ENCODE data around the gene ZNF555.
"Not testable (repeated sequence)": the region's sequence is repeated elsewhere in the genome, so short reads cannot be mapped to it uniquely, and the experiment has no call there.

Gene ZNF555

DNA sequence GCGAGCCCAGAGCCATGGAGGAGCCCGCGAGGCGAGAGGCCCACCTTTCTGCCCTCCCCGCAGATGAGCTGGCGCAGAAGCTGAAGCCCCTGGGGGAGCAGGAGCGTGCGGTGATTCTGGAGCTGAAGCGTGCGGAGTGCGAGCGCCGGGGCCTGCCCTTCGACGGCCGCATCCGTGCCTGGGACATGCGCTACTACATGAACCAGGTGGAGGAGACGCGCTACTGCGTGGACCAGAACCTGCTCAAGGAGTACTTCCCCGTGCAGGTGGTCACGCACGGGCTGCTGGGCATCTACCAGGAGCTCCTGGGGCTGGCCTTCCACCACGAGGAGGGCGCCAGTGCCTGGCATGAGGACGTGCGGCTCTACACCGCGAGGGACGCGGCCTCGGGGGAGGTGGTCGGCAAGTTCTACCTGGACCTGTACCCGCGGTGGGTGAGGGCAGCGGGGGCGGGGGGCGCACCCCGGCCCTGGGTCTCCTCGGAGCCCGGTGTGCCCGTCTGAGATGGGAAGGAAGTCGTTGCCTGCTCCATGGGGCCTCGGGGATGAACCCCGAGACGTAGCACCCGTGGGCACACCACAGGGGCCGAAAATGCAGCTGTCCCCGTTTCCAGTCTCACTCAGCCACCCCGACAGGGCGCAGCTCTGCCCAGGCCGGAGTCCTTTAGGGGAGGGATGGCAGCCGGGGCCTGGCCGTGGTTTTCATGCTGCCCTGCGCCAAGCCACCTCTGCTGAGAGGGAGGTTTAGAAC is 33.7 kb upstream of the ZNF555 start:
- no peak for DNase-seq

- no peak for DNase-seq
Measured at GRCh38 chr19:2808129-2808941, 32.9 kb upstream of the ZNF555 start.

DNA sequence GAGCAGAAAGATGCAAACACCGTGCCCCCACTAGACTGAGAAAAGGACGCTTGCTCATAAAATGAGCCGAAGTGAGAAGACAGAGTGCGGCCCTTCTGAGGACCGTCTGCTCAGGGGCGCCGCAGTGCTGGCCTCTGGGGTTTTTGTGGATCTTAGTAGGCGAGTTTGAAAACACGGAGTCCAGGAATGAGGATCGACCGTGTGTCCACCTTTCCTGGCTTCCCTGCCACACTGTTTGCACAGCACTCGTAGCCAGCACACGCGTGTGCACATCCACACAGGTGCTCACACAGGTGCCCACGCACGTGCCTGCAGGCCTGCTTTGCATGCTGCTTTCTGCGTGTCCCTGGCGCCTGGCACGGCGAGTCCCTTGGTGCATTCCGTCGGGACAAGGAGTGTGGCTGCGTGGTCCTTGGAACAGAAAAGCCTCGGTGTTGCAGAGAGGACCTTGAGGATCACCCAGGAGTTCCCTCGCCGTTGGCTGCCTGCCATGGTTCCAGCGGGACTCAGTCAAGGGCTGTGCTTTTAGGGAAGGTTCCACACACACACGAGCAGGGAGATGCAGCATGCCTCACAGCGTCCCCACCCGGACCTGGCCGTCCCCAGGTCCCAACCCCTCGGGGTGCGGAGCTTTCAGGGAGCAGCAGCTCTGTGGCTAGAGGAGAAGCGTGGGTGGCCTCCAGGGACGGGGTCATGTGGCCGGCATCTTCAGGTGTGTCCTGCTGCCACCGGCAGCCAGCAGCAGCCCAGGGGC is 31.7 kb upstream of the ZNF555 start:
- DNase-seq, result no peak

DNA sequence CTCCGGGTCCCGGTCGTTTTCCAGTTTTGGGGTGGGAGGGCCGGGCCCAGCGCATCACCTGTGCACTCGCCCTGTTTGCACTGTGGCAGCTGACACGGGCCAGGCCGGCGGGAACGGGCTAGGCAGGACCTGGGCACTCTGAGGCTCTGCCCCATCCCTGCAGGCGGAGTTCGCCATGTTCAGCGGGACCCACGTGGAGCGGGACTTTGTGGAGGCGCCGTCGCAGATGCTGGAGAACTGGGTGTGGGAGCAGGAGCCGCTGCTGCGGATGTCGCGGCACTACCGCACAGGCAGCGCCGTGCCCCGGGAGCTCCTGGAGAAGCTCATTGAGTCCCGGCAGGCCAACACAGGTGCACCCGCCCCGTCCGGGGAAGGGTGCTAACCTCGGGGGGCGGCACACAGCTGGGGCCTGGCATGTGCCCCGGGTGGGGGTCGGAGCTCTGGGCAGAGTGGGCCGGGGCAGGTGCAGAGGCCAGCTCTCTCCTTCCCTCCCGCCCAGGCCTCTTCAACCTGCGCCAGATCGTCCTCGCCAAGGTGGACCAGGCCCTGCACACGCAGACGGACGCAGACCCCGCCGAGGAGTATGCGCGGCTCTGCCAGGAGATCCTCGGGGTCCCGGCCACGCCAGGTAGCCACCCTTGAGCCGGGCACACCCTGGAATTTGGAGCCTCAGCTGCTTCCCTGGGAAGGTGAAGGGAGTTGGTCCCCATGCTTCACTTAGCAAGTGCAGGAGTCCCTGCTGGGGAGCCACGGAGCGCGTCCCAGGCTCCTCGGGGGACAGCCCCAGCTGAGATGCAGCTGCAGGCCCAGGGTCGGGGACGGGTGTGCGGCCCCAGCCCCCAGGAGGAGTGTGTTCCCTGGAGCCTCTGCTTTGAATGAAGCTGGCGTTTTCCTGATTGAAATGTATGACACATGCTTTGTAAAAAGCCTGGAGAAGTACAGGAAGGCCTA is 30.9 kb upstream of the ZNF555 start:
- DNase-seq, result no peak

DNA sequence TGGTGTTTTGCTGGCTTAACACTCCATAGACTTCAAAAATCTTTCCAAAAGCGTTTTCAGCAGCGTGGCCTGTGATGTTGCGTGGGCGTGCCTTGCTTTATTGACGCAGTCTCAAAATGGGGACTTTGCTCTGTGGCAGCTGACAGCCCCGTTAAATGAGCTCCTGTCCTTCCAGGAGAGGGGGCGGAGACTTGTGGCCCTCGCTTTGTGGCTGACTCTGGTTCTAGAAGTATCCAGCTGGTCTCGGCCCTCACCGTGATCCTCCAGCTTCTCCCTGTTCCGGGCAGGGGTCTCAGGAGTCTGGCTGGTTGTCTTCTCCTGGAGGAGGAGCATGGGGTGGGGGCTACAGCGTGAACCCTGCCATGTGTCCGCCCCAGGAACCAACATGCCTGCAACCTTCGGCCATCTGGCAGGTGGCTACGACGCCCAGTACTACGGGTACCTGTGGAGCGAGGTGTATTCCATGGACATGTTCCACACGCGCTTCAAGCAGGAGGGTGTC is 30.0 kb upstream of the ZNF555 start:
- DNase-seq, result no peak

- no peak for DNase-seq
Measured at GRCh38 chr19:2811735-2812413, 29.4 kb upstream of the ZNF555 start.

GRCh38 chr19:2812414-2813234 is 28.7 kb upstream of the ZNF555 start:
- DNase-seq, result no peak

DNA sequence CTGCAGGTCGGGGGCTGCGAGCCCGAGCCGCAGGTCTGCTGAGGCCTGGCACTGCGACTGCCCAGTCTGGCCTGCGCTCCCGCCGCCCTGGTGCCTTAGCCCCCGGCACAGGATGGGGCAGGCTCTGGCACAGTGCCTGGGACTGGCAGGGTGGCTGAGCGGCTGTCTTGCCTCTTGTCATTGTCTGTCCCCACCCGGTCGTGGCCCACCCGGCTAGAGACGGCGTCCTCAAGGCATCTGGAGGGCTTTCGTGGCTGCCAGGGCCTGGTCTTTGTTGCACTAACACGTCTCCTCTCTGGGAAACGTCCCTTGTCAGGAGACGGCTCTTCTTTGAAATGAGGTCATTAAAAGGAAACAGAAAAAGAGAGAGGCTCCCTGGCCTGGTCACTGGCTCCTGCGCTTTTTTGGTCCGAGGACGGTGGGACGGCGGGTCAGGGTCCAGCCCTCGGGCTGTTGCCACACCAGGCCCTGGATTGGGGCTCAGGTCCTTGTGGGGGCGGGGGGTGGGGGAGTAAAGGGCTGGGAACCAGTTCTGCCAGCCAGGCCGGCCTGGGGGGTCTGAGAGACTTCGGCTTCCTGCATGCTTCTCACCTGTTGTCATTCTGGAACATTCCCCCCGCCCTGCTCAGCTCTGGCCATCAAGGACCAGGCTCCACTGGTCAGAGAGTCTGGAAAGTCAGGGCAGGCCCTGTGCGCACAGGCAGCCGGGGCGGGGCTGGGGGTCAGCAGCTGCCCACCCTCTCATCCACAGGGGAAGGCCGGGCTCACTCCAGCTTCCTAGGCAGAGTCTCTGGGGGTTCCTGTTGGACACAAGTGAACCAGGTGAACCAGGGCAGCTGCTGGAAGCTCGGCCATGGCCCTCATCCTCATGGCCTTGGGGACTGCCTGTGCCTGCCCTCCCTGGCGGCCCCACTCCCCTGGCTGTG is 27.8 kb upstream of the ZNF555 start:
- DNase-seq, result no peak

GRCh38 chr19:2814426-2814825 is 26.8 kb upstream of the ZNF555 start:
- DNase-seq, result no peak

DNA sequence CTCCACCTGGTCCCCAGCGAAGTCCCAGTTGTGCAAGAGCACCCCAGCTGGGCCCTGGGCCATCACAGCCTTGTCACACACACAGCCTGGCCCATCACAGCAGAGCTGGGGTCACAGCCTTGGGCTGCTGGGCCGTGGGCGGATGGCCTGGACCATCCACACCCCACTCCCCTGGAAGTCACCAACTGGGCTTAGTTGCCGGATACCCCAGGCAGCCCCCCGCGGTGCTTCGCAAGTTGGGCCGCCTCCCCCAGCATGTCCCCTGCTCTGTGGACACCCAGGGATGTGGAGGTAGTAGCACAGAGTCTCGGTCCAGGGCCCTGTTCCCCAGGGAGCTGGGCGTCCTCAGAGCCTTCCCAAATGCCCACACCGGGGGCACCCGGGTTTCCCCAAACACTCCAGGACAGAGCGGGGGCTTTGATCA is 26.1 kb upstream of the ZNF555 start:
- no peak for DNase-seq

DNA sequence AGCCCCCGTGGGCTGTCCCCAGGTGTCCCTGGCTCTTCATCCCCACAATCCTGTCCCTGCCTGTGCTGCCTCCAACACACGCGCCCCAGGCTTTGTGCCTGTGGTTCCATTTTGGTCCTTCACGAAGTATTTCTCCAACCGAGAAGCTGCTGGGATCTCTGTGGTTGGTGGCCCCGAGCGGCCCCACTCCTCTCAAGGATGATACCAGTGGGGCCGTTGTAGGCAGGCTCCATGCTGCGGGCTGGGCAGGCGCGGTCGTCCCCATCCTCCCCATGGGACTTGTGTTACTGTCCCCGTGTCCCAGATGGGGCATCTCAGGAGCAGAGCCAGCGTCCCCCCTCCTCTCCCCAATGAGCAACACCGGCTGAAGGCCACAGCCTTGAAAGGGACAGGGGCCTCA is 25.4 kb upstream of the ZNF555 start:
- DNase-seq, result no peak

DNA sequence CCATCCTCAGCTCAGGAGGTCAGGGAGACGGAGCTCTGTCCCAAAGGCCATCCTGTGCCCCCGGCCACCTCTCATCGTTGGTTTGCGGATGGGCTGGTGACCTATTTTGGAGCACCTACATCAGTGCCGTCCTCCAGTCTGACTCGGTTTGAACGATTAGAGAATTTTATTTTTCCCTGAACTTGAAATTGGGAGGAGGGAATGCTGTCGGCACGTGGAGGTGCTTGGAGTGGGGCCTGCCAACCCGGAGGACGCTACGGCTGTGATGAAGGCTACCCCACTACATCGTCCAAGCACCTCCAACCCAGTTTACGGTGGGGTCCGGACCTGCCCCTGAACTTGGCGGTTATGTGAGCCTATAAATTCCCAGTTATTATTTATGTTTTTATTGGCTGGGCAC is 24.6 kb upstream of the ZNF555 start:
- DNase-seq, result no peak

GRCh38 chr19:2817237-2817829 is 23.9 kb upstream of the ZNF555 start:
- DNase-seq, result not testable (repeated sequence)

DNA sequence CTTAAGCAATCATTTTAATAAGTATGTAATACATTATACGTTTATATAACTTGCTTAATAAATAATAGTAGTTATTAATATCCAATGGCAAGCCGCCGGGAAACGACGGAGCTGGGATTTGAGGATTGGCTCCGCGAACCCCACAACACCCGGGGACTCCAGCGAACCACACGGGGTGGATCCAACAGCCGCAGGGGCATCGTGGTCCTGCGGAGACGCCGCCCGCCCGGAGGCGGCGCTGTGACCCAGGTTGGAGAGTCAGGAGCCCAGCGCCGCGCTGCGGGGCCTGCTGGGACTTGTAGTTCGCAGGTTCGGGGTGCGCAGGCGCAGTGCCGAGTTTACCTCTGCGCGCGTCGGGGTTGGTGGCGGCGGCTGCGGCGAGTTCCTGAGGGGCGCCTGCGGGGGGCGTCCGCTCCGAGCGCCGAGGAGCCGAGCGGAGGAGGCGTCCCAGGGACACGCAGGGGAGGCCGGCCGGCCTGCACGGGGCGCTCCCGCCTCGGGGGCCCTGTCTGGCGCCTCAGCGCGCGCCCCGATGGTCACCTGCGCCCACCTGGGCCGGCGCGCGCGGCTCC is 21.6 kb upstream of the ZNF555 start, which contains the start of gene ZNF554:
ZNF554 (plus strand) TSS at position 329 of the 572 bp plus-strand sequence; CDS start at position 533, 204 bp downstream.
- peak; percentile 99 for DNase-seq

DNA sequence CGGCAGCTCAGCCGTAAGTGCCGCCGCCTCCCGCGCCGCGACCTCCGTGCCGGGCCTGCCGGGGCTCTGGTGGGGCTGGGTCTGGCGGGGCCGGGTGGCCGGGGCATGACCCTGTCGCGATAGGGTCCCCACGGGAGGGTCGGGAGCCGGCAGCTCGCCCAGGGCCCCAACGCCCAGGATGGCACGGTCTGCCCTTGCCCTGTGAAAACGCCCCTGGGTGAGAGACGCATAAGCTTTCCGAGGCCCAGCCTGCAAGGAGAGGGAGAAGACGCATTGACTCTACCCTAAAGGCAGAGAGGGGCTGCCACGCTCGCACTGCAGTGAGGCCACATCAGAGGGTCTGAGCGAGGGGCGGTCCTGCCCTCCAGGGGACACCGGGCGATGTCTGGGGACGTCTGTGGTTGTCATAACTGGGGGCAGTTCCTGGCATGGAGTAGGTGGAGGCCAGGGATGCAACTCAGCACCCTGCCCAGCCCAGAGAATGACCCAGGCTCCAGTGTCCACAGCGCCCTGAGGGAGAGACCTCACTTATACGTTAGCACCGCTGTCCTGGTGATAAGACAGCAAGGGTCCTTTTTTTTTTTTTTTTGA is 21.1 kb upstream of the ZNF555 start:
- no peak for DNase-seq

DNA sequence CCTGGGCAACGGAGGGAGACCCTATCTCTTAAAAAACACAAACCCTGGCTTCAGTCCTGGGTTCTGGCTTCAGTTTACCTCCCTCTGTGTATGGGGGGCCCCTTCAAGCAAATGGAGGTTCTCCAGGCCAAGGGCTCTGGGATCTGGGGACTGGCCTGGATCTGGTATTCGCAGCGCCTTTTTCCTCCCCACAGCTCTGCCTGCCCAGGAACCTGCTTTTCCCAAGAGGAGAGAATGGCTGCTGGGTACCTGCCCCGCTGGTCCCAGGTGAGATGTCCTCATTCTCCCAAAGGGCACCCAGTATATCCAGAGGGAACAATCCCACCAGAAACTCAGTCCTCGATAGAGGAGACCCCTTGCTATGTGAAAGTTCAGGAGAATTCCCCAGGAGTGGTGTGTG is 18.4 kb upstream of the ZNF555 start:
- DNase-seq, result no peak

GRCh38 chr19:2823646-2824045 is 17.6 kb upstream of the ZNF555 start:
- no peak for DNase-seq

GRCh38 chr19:2824129-2824528 is 17.1 kb upstream of the ZNF555 start:
- no peak for DNase-seq
